AG04450 (cell line): ENCODE data around the gene NPC1. TPM values are rescaled to one million over a fixed set of nuclear protein-coding genes. Genes with fewer than 3 reads are reported as not detected.

ENCODE experiments used
- CTCF ChIA-PET: fragments of 300-600, 350-600 bp; formaldehyde crosslinking; extraction: SDS; loops from one replicate; lab custom pipeline; 2022; ENCODE audit warnings: antibody characterized with exemption, inconsistent platforms; lab: Charles Lee
- POLR2A ChIA-PET: fragments of 350-600 bp; formaldehyde crosslinking; extraction: SDS; loops from one replicate; lab custom pipeline; 2021; ENCODE audit warnings: antibody characterized with exemption, inconsistent platforms; lab: Yijun Ruan, JAX
- DNase-seq: peaks from one replicate; pipeline ENCODE4 v3.0.0-alpha.2; 2011; ENCODE audit warnings: low read depth, low spot score
- H3K27ac ChIP-seq: one replicate; pipeline ENCODE4 v1.5.1; 2012; ENCODE audit warnings: low read depth, low read length, control low read depth
- H3K27me3 ChIP-seq: one replicate; pipeline ENCODE4 v1.6.0; 2012; ENCODE audit warnings: low read length; ENCODE audit not compliant: control insufficient read depth, insufficient read depth
- H3K4me3 ChIP-seq: 2 replicates; pipeline ENCODE4 v1.5.1; 2011; ENCODE audit warnings: mild to moderate bottlenecking, low read depth, low read length, control low read depth
- H3K9me3 ChIP-seq: 2 replicates; pipeline ENCODE4 v1.5.1; 2012; ENCODE audit warnings: low read length; ENCODE audit not compliant: control insufficient read depth, insufficient read depth
- CTCF ChIP-seq: IDR thresholded peaks from 2 replicates; pipeline ENCODE4 v1.5.1; 2011; ENCODE audit warnings: low read depth, low read length, control low read depth, inconsistent platforms
- polyA plus RNA-seq: library from polyadenylated mRNA; depleted of rRNA; stranded (reverse); fragments of >200 nt; gene quantifications from 2 replicates; pipeline ENCODE4 v1.2.3, GENCODE V29; 2011

Gene NPC1
- polyA plus RNA-seq, 1 experiment, result 10.8 TPM

DNA sequence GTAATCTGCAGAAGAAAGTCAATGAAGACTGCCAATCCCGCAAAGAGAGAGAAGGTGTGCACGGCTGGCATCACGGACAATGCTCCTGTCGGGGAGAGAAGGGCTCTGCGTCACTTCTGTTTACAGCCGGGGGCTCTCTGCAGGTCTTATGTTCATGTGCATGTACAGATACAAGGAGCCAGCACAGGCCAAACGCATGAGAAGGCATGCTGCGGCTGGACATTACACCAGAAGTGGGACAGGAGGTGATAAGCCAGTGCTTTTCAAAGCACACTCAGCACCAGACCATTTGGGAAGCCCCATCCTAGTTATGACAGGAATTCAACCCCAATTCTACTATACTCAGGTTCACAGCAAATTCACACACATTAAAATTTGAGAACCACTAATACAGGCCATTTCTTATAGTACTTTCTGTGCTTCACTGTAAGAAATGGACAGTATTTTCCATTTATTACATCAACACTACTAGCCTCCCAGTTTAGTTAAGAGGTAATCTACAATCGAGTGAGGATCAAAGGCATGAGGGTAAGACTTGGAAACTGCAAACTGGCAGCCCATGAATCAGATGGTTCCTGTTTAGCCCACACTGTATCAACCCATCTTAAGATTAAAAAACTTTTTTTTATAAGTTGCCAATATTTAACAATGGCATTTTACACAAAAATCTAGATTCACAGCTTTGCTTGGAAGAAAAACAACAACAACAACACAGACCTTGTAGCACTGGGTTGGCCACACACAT lies 44.8 kb downstream of the NPC1 start:
- ChIA-PET POLR2A (no interaction called here), CTCF (interaction anchor here (0.9 to 1.3 kb wide), 2 partner anchors 25 to 161 kb away, joined by 3 read pairs; no protein-coding TSS in a partner anchor)
- H3K27me3 ChIP-seq, result no peaks in the 10 kb centered on the region
- no peak overlapping the region for H3K4me3 ChIP-seq
- H3K27ac ChIP-seq, result no peak overlapping the region
- no peak for DNase-seq
- TF ChIP-seq CTCF, result no peak
- no peaks in the 10 kb centered on the region for H3K9me3 ChIP-seq

GRCh38 chr18:23540867-23541266 lies 45.4 kb downstream of the NPC1 start:
- Histone ChIP-seq H3K9me3 (no peaks in the 10 kb centered on the region), H3K27me3 (no peaks in the 10 kb centered on the region), H3K27ac (no peak overlapping the region), H3K4me3 (no peak overlapping the region)
- ChIA-PET CTCF (interaction anchor here (1.3 to 2.7 kb wide), 2 partner anchors 24 to 162 kb away, joined by 3 to 10 read pairs; no protein-coding TSS in a partner anchor), POLR2A (no interaction called here)
- TF ChIP-seq CTCF, result no peak
- DNase-seq, result no peak

DNA sequence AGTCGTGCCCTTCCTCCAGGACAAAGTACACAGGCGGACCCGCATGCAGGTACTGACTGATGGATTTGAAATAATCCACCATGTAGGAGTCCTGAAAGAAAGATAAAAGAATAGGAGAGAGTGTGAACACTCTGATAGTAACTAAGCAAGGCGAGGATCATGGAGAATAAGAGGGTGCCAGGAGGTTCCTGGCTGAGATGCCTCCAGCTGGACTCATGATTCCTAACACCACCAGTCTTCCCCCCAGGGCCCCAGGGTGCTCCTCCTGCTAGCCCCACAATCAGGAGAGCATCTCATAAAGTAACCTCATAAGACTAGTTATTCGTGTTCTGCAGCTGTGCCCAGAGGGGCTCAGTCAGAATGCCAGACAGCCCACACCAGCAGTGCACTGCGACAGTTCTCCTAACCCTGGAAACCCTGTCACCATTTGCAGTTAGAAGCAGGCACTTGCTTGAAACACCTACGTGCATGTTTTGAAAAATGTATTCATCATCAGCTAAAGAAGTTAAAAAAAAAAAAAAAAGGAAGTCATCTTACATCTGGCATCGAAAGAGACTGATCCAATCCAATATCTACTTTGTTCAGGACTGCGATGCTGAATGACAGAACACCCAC lies 46.3 kb downstream of the NPC1 start:
- H3K4me3 ChIP-seq, result no peak overlapping the region
- TF ChIP-seq CTCF, result no peak
- POLR2A ChIA-PET, result interaction anchor here (0.6 kb wide), 1 partner anchor 183 kb away, joined by 3 read pairs; no protein-coding TSS in a partner anchor
- H3K27ac ChIP-seq, result no peak overlapping the region
- CTCF ChIA-PET, result interaction anchor here (1.3 to 2.7 kb wide), 2 partner anchors 23 to 163 kb away, joined by 3 to 10 read pairs; no protein-coding TSS in a partner anchor
- no peaks in the 10 kb centered on the region for H3K27me3 ChIP-seq
- no peaks in the 10 kb centered on the region for H3K9me3 ChIP-seq
- DNase-seq, result no peak

DNA sequence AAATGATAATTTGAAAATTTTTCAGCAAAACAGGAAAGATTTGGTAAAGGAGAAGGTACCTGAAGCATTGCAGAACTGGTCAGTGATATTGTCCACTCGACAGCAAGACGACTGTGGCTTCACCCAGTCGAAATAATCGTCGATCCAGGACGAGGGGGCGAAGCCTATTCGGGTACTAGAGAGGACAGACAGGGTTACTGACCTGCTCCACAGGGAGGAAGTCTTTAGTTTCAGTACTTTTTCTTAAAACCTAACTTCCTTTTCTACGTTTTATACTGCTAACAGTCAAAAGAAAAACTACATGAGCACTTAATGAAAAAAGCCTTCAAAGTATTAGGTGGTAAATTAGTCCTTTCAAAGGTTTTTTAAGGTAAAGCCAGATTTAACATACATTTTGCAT lies 47.0 kb downstream of the NPC1 start:
- POLR2A ChIA-PET, result no interaction called here

More for the DNA sequence above, 47.0 kb downstream of the NPC1 start:
- Histone ChIP-seq H3K9me3 (no peaks in the 10 kb centered on the region; the same call in 1 of the 2 replicates), H3K4me3 (no peak overlapping the region), H3K27me3 (no peaks in the 10 kb centered on the region), H3K27ac (no peak overlapping the region)
- CTCF ChIA-PET, result interaction anchor here (2.7 kb wide), 1 partner anchor 23 kb away, joined by 10 read pairs; no protein-coding TSS in a partner anchor
- DNase-seq, result no peak
- TF ChIP-seq CTCF, result no peak
